GM23338 (cell line): Measurements from ENCODE around the gene TMEM213.

ENCODE experiments used
- CREB1 ChIP-seq: fragments of 250-450 bp; sonication (Bioruptor Pico); IDR thresholded peaks from 2 replicates; pipeline ENCODE4 v1.5.0; 2020; ENCODE audit warnings: low read depth, mild to moderate bottlenecking, moderate library complexity
- CTCF ChIP-seq, 2 experiments: fragments of 200-600 bp in 1 of 2; sonication (generic) in 1 of 2; conservative IDR thresholded peaks; 2 replicates each; pipeline versions ENCODE4 v1.5.1 to v1.6.1; 2016 to 2017; ENCODE audit warnings: antibody characterized with exemption in 2 of 2, low read depth in 2 of 2, mild to moderate bottlenecking in 2 of 2, moderate library complexity in 1 of 2
- ETS1 ChIP-seq: IDR thresholded peaks from 2 replicates; pipeline ENCODE4 v1.6.1; 2016; ENCODE audit warnings: antibody characterized with exemption
- EZH2 ChIP-seq: fragments of 200-600 bp; sonication (generic); IDR thresholded peaks from one replicate; pipeline ENCODE4 v1.8.0; 2017; ENCODE audit warnings: antibody characterized with exemption, mild to moderate bottlenecking, low read depth; ENCODE audit not compliant: unreplicated experiment
- EZH2phosphoT487 ChIP-seq: fragments of 200-600 bp; sonication (generic); IDR thresholded peaks from one replicate; pipeline ENCODE4 v1.8.1; 2018; ENCODE audit warnings: antibody characterized with exemption; ENCODE audit not compliant: unreplicated experiment
- JUNB ChIP-seq: IDR thresholded peaks from one replicate; pipeline ENCODE4 v1.6.1; 2016; ENCODE audit warnings: antibody characterized with exemption; ENCODE audit not compliant: unreplicated experiment
- NANOG ChIP-seq: IDR thresholded peaks from 2 replicates; pipeline ENCODE4 v1.6.1; 2016; ENCODE audit warnings: antibody characterized with exemption, borderline replicate concordance
- POLR2AphosphoS5 ChIP-seq: IDR thresholded peaks from 2 replicates; pipeline ENCODE4 v1.6.1; 2016; ENCODE audit warnings: antibody characterized with exemption, low read depth
- REST ChIP-seq: IDR thresholded peaks from one replicate; pipeline ENCODE4 v1.6.1; 2018; ENCODE audit warnings: antibody characterized with exemption; ENCODE audit not compliant: unreplicated experiment
- STAT1 ChIP-seq: IDR thresholded peaks from one replicate; pipeline ENCODE4 v1.6.1; 2016; ENCODE audit warnings: antibody characterized with exemption; ENCODE audit not compliant: unreplicated experiment
- ZNF114 ChIP-seq: fragments of 250-450 bp; sonication (Bioruptor Pico); IDR thresholded peaks from 2 replicates; pipeline ENCODE4 v1.5.0; 2020; ENCODE audit warnings: mild to moderate bottlenecking, moderate library complexity
- ZNF331 ChIP-seq: fragments of 250-450 bp; sonication (Bioruptor Pico); IDR thresholded peaks from 2 replicates; pipeline ENCODE4 v1.5.0; 2020; ENCODE audit warnings: low read depth, mild to moderate bottlenecking, moderate library complexity
- ZNF462 ChIP-seq: fragments of 250-450 bp; sonication (Bioruptor Pico); IDR thresholded peaks from 2 replicates; pipeline ENCODE4 v1.5.0; 2020; ENCODE audit warnings: mild to moderate bottlenecking, moderate library complexity

- no peak for TF ChIP-seq EZH2
- TF ChIP-seq CTCF (conservative IDR thresholded peaks at IDR 0.05; ENCODE audit: low read depth in 2 of 2), result no peak
- no peak for TF ChIP-seq EZH2phosphoT487
- no peak for TF ChIP-seq POLR2AphosphoS5
- no peak for TF ChIP-seq STAT1
- TF ChIP-seq ETS1, result no peak
- no peak for TF ChIP-seq JUNB
- no peak for TF ChIP-seq REST
- TF ChIP-seq CREB1 (CRISPR knock-in tag), result no peak
- no peak for TF ChIP-seq NANOG
- no peak for TF ChIP-seq ZNF331 (CRISPR knock-in tag)
- TF ChIP-seq ZNF462 (CRISPR knock-in tag), result no peak
- TF ChIP-seq ZNF114 (CRISPR knock-in tag), result no peak
These were observed 66.9 kb downstream of the TMEM213 start for GRCh38 chr7:138864667-138865066.
